OCI-LY1 (cell line): ENCODE results near the gene NFASC.

Source experiments
- CTCF ChIP-seq: fragments of 200-600 bp; sonication (generic), shearing (Covaris generic); IDR thresholded peaks from 2 replicates; pipeline ENCODE4 v1.5.1; 2017; ENCODE audit warnings: mild to moderate bottlenecking, antibody characterized with exemption, low read length, moderate library complexity, mixed read lengths
- EZH2 ChIP-seq: fragments of 200-600 bp; sonication (generic), shearing (Covaris generic); IDR thresholded peaks from 2 replicates; pipeline ENCODE4 v1.8.0; 2017; ENCODE audit warnings: borderline replicate concordance, mixed run types, mild to moderate bottlenecking, antibody characterized with exemption, low read length, moderate library complexity, mixed read lengths

GRCh38 chr1:205044741-205045140 is 174.1 kb downstream of the NFASC start:
- no peak for TF ChIP-seq CTCF
- no peak for TF ChIP-seq EZH2
